A673 (cell line): Measurements from ENCODE around the gene GSAP. TPM values are rescaled to one million over a fixed set of nuclear protein-coding genes. Genes with fewer than 3 reads are reported as not detected.

Experiments
- BruUV-seq: library from RNA; stranded (reverse); fragments of 400-500 nt; replicated peaks from 2 replicates; lab custom pipeline; 2021; lab: Mats Ljungman, UMichigan
- CTCF ChIA-PET: fragments of 300-600 bp; sonication (Branson Sonifier 250); formaldehyde crosslinking; loops from one replicate; lab custom pipeline; 2022; ENCODE audit warnings: antibody characterized with exemption; lab: Charles Lee
- POLR2A ChIA-PET: fragments of 300-600 bp; sonication (Branson Sonifier 250); formaldehyde crosslinking; loops from one replicate; lab custom pipeline; 2022; ENCODE audit warnings: antibody characterized with exemption; ENCODE audit not compliant: low non-redundant PET; lab: Charles Lee
- DNase-seq: peaks from one replicate; pipeline ENCODE4 v3.0.0-alpha.2; 2015; ENCODE audit warnings: low spot score
- H3K27ac ChIP-seq: fragments of 200-600 bp; sonication (generic); 2 replicates; pipeline ENCODE4 v1.5.1; 2016; ENCODE audit warnings: mixed run types, low read depth, mild to moderate bottlenecking, mixed read lengths, antibody characterized with exemption, low read length; ENCODE audit not compliant: poor library complexity, severe bottlenecking
- H3K27me3 ChIP-seq: fragments of 200-600 bp; sonication (generic); replicated peaks from 2 replicates; pipeline ENCODE4 v1.6.1; 2017; ENCODE audit warnings: mixed run types, low read depth, mild to moderate bottlenecking, mixed read lengths, antibody characterized with exemption, low read length; ENCODE audit not compliant: insufficient read depth, poor library complexity
- H3K36me3 ChIP-seq: fragments of 200-600 bp; sonication (generic); 2 replicates; pipeline ENCODE4 v1.6.1; 2016; ENCODE audit warnings: mixed run types, mild to moderate bottlenecking, mixed read lengths, antibody characterized with exemption, low read length; ENCODE audit not compliant: insufficient read depth, poor library complexity, severe bottlenecking
- H3K4me1 ChIP-seq: fragments of 200-600 bp; sonication (generic); 2 replicates; pipeline ENCODE4 v1.6.1; 2017; ENCODE audit warnings: mixed run types, mild to moderate bottlenecking, mixed read lengths, antibody characterized with exemption, low read length; ENCODE audit not compliant: insufficient read depth, poor library complexity, severe bottlenecking
- H3K4me3 ChIP-seq: fragments of 200-600 bp; sonication (generic); 2 replicates; pipeline ENCODE4 v1.5.1; 2016; ENCODE audit warnings: low read depth, mixed run types, mild to moderate bottlenecking, mixed read lengths, low read length; ENCODE audit not compliant: poor library complexity, severe bottlenecking
- H3K9me3 ChIP-seq: fragments of 200-600 bp; sonication (generic); 2 replicates; pipeline ENCODE4 v1.6.1; 2016; ENCODE audit warnings: mixed run types, low read depth, mild to moderate bottlenecking, mixed read lengths, antibody characterized with exemption, low read length; ENCODE audit not compliant: poor library complexity, severe bottlenecking
- EZH2 ChIP-seq: fragments of 200-600 bp; sonication (generic); IDR thresholded peaks from 2 replicates; pipeline ENCODE4 v1.6.1; 2017; ENCODE audit warnings: borderline replicate concordance, low read depth, mild to moderate bottlenecking, mixed read lengths, antibody characterized with exemption, low read length; ENCODE audit not compliant: poor library complexity, severe bottlenecking
- intact Hi-C: fragments of 100-400 bp; cut with micrococcal nuclease; formaldehyde crosslinking; loops from one replicate; pipeline ENCODE4 v1.10.0; 2022; ENCODE audit not compliant: unreplicated experiment
- total RNA-seq: library from RNA; stranded (reverse); gene quantifications from 2 replicates; pipeline ENCODE4 v1.2.3, GENCODE V29; 2021
- TF ChIP-seq, protein P1 (sequence below): fragments of 300-800, 200-600 bp; sonication (generic); conservative IDR thresholded peaks from 2 replicates; pipeline ENCODE4 v1.5.1; 2017; ENCODE audit warnings: low read depth, mild to moderate bottlenecking, antibody characterized with exemption, low read length, moderate library complexity, mixed read lengths

Gene GSAP
- total RNA-seq, 1 experiment from 2014 or later, result 0.15 TPM

DNA sequence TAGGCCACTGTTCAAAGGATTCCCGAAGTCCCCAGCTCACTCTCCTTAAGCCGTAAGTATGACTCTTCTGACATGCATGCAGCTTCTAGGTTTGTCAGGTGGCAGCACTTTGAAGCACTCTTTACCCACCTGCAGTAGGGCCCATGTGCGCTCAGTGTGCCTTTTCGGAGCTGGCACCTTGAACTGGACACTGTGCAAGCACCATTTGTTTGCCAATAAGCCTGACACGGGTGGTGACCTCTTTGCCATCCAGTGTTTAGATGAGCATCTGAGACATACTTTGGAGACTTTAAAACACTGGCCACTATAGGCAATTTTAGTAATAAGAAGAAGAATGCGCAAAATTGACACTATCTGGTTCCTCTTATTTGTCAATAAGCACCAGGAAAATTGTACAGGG is 45.7 kb upstream of the GSAP start:
- Histone ChIP-seq H3K27ac (no peak overlapping the region), H3K27me3 (no peaks in the 10 kb centered on the region), H3K36me3 (no peaks in the 10 kb centered on the region), H3K9me3 (no peaks in the 10 kb centered on the region), H3K4me3 (no peak overlapping the region), H3K4me1 (no peaks in the 10 kb centered on the region)
- BruUV-seq, result no TSS peak
- TF ChIP-seq EZH2, result no peak
- TF ChIP-seq, protein P1, sequence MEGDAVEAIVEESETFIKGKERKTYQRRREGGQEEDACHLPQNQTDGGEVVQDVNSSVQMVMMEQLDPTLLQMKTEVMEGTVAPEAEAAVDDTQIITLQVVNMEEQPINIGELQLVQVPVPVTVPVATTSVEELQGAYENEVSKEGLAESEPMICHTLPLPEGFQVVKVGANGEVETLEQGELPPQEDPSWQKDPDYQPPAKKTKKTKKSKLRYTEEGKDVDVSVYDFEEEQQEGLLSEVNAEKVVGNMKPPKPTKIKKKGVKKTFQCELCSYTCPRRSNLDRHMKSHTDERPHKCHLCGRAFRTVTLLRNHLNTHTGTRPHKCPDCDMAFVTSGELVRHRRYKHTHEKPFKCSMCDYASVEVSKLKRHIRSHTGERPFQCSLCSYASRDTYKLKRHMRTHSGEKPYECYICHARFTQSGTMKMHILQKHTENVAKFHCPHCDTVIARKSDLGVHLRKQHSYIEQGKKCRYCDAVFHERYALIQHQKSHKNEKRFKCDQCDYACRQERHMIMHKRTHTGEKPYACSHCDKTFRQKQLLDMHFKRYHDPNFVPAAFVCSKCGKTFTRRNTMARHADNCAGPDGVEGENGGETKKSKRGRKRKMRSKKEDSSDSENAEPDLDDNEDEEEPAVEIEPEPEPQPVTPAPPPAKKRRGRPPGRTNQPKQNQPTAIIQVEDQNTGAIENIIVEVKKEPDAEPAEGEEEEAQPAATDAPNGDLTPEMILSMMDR, result no peak
- no peak for DNase-seq
- intact Hi-C loops, result no loop called here
- ChIA-PET CTCF (no interaction called here), POLR2A (no interaction called here)

DNA sequence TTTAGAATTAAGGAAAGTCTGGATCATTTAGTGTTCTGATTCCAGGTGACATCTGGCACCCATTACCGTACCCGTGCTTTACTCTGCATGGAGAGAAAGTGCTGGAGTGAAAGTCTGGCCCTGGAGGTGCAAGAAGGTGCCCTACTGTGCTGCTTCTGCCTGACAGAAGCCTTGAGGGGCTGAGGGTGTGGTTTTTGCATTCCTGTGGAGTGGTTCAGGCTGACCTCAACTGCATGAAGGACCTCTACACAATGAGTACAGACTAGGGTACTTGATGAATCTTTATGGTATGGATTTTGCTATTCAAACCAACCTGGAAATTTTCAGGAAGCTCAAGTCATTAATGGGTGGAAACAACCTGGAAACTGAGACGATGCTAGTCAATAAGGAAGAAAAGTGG is 45.1 kb upstream of the GSAP start:
- POLR2A ChIA-PET, result no interaction called here
- Histone ChIP-seq H3K27ac (no peak overlapping the region), H3K4me3 (no peak overlapping the region), H3K4me1 (no peaks in the 10 kb centered on the region), H3K9me3 (no peaks in the 10 kb centered on the region), H3K36me3 (no peaks in the 10 kb centered on the region), H3K27me3 (no peaks in the 10 kb centered on the region)
- CTCF ChIA-PET, result no interaction called here
- no TSS peak for BruUV-seq
- no peak for DNase-seq
- TF ChIP-seq EZH2, result no peak
- intact Hi-C loops, result no loop called here

DNA sequence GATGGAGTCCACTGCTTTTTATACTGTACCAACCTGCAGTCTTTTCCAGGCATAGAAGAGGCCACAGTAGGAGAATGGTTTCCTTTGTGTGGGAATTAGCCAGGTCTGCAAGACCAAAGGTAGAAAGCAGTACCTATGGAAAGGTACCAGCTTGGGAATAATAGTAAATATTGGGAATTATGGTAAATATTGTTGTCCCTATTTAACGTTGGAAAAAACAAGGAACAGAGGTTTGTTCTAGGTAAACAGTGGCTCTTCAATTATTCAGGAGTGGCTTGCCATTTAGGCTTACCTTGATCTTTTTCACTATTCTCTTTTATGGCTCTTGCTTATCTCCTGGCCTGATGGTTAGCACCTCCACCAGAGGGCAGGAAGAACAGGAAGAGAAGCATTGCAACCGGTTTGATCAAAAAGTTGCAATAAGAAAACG is 43.9 kb upstream of the GSAP start:
- intact Hi-C loops, result no loop called here
- BruUV-seq, result no TSS peak
- no peak overlapping the region for H3K4me3 ChIP-seq
- no peak for DNase-seq
- TF ChIP-seq, protein P1, result 0 out of 2 replicates have a peak, but pooled peaks have one; percentile 11
- TF ChIP-seq EZH2, result no peak
- no peaks in the 10 kb centered on the region for H3K9me3 ChIP-seq
- H3K36me3 ChIP-seq, result no peaks in the 10 kb centered on the region
- CTCF ChIA-PET, result no interaction called here
- no peaks in the 10 kb centered on the region for H3K27me3 ChIP-seq
- H3K27ac ChIP-seq, result no peak overlapping the region
- POLR2A ChIA-PET, result no interaction called here
- H3K4me1 ChIP-seq, result no peaks in the 10 kb centered on the region

DNA sequence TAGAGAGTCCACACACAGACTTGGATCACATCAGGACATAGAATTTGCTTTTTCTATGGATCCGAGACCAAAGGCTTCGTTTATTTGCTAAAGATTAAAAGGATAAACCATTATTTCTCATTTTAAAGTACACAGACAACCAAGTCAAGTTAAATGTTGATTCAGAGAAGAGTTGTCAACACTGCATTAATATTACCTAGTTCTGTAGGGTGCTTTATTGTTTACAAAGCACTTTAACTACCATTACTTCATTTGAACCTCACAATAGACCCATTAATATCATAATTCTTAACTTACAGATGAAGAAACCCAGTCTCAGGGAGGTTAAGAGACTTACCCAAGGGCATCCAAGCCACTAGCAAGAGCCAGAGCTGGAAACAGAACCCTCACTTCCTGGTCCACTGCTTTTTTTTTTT is 43.2 kb upstream of the GSAP start:
- DNase-seq, result no peak
- no peaks in the 10 kb centered on the region for H3K27me3 ChIP-seq
- H3K4me1 ChIP-seq, result no peaks in the 10 kb centered on the region
- H3K4me3 ChIP-seq, result no peak overlapping the region
- H3K9me3 ChIP-seq, result no peaks in the 10 kb centered on the region
- intact Hi-C loops, result no loop called here
- H3K36me3 ChIP-seq, result no peaks in the 10 kb centered on the region
- CTCF ChIA-PET, result no interaction called here
- no peak overlapping the region for H3K27ac ChIP-seq
- TF ChIP-seq, protein P1, result no peak
- no peak for TF ChIP-seq EZH2
- POLR2A ChIA-PET, result no interaction called here
- no TSS peak for BruUV-seq
